Ascending aorta (tissue), 2 donors: Measurements from ENCODE around the gene DNAJB2. TPM values are rescaled to one million over a fixed set of nuclear protein-coding genes. Genes with fewer than 3 reads are reported as not detected.
A peak's percentile ranks its signal among the peaks of the same experiment; 100 is the strongest.

Source experiments
- DNase-seq, 2 donors: peaks; one replicate each; pipeline ENCODE4 v3.0.0-alpha.2; 2019; ENCODE audit warnings: low spot score in 2 of 2
- H3K27ac ChIP-seq, 2 donors: fragments of 200-600 bp; sonication (generic); one replicate each; pipeline ENCODE4 v1.5.1; 2016 to 2017; ENCODE audit warnings: mild to moderate bottlenecking in 1 of 2
- H3K27me3 ChIP-seq: fragments of 200-600 bp; sonication (generic); one replicate; pipeline ENCODE4 v1.5.1; 2017
- H3K36me3 ChIP-seq, 2 donors: fragments of 200-600 bp; sonication (generic); one replicate each; pipeline ENCODE4 v1.5.1; 2016
- H3K4me1 ChIP-seq, 2 donors: fragments of 200-600 bp; sonication (generic); one replicate each; pipeline ENCODE4 v1.5.1; 2016 to 2017; ENCODE audit warnings: mild to moderate bottlenecking in 1 of 2
- H3K4me3 ChIP-seq, 2 donors: fragments of 200-600 bp; sonication (generic); one replicate each; pipeline ENCODE4 v1.5.1; 2016 to 2017; ENCODE audit warnings: mild to moderate bottlenecking in 1 of 2
- H3K9me3 ChIP-seq, 2 donors: fragments of 200-600 bp; sonication (generic); one replicate each; pipeline ENCODE4 v1.5.1; 2016
- intact Hi-C: fragments of 100-400 bp; cut with DNase I; formaldehyde crosslinking; loops from one replicate; pipeline ENCODE4 v1.15.1; 2023
- total RNA-seq: library from RNA; depleted of rRNA; stranded (reverse); fragments of >200 nt; gene quantifications from one replicate; pipeline ENCODE4 v1.1.0, GENCODE V29; 2016
- TF ChIP-seq, protein P1 (sequence below), 3 experiments: fragments of 200-600 bp in 2 of 3; fragments of 450-650 bp in 1 of 3; sonication (generic) in 2 of 3; IDR thresholded peaks; one replicate each; pipeline ENCODE4 v1.5.1; 2016 to 2019; ENCODE audit warnings: antibody characterized with exemption in 3 of 3, mild to moderate bottlenecking in 1 of 3, moderate library complexity in 1 of 3

Gene DNAJB2
- total RNA-seq, 1 donor from 2014 or later: 51.0 TPM

DNA sequence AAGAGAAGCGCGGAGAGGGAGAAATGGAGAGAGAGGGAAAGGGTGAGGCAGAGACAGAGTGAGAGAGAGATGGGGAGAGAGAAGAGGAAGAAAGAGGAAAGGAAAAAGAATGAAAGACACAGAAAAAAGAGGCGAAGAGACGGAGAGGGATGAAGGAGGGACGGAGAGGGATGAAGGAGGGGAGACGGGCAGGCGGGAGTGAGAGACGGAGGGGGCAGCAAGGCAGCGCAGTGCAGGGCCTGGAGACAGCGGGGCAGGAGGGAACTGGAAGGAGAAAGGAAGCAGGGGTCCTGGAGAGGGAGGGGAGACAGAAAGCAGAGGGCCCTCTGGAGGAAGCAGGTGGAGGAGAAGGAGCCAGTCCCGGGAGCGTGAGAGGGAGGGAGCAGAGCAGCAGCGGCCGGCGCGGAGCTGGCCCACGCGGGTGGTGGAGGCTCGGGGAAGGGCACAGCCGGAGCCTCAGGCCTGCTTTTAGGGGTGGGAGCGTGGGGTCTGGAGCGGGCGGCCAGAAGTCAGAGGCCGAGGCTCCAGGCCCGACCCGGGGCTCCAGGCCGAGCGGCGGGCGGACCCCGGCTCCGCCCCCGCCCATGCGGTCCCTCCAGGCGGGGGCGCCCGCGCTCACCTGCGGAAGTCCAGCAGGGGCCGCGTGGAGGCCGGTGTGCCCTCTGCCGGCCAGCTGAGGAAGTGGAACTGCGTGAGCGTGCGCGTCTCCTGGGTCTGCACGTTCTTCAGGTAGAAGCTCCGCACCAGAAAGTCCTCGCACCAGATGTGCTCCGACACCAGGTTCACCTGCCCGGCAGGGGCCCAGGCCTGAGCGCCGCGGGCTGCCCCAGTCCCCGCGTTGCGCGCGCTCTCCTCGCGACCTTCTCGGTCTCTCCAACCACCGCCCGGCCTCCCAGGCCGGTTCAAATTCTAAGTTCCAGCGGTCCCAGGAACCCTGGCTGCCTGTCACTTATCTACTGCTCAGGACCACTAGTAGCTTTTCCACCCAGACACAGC is 15.5 kb downstream of the DNAJB2 start:
- Histone ChIP-seq H3K4me3 (peak overlapping the region; percentile 62 to 67), H3K36me3 (no peaks in the 10 kb centered on the region), H3K27ac (peak overlapping the region; percentile 83 to 86), H3K27me3 (no peaks in the 10 kb centered on the region), H3K4me1 (peaks cover 0 to 16% of the 10 kb centered on the region in 2 donors), H3K9me3 (no peaks in the 10 kb centered on the region)
- peak in 1 of 2 donors; percentile 91 for DNase-seq
- intact Hi-C loops: loop anchor here (1.0 to 10.0 kb wide), 8 partner anchors 15 to 240 kb away; partner anchors contain the start of genes ANKZF1, ATG9A, DNAJB2 and DNPEP
- TF ChIP-seq, protein P1, sequence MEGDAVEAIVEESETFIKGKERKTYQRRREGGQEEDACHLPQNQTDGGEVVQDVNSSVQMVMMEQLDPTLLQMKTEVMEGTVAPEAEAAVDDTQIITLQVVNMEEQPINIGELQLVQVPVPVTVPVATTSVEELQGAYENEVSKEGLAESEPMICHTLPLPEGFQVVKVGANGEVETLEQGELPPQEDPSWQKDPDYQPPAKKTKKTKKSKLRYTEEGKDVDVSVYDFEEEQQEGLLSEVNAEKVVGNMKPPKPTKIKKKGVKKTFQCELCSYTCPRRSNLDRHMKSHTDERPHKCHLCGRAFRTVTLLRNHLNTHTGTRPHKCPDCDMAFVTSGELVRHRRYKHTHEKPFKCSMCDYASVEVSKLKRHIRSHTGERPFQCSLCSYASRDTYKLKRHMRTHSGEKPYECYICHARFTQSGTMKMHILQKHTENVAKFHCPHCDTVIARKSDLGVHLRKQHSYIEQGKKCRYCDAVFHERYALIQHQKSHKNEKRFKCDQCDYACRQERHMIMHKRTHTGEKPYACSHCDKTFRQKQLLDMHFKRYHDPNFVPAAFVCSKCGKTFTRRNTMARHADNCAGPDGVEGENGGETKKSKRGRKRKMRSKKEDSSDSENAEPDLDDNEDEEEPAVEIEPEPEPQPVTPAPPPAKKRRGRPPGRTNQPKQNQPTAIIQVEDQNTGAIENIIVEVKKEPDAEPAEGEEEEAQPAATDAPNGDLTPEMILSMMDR (IDR thresholded peaks at IDR 0.05): peak; percentile 97 to 99 (median 98)

DNA sequence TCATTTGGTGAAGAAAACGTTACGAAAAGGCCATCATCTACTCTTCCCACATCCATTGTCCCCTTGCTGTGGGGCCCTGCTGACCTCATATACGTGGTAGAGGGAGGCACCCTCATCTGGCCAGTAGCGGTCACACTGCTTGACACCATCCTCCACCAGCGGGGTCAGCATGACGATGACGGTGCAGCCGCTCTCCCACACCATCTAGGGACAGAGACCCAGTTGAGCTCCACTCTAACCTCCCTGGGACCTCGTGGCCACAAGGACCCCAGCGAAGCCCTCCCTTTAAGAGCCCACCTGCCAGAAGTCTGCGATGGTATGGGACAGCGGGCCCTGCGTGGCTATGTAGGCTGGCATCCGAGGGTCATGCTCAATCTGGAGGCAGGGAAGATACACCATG is 17.0 kb downstream of the DNAJB2 start:
- Histone ChIP-seq H3K27ac (no peak overlapping the region), H3K4me1 (peaks cover 0 to 10% of the 10 kb centered on the region in 2 donors), H3K9me3 (no peaks in the 10 kb centered on the region), H3K27me3 (no peaks in the 10 kb centered on the region), H3K4me3 (no peak overlapping the region), H3K36me3 (no peaks in the 10 kb centered on the region)
- TF ChIP-seq, protein P1 (IDR thresholded peaks at IDR 0.05): no peak
- DNase-seq: no peak
- intact Hi-C loops: loop anchor here (5.0 to 10.0 kb wide), 2 partner anchors 239 kb away; no protein-coding TSS in a partner anchor

DNA sequence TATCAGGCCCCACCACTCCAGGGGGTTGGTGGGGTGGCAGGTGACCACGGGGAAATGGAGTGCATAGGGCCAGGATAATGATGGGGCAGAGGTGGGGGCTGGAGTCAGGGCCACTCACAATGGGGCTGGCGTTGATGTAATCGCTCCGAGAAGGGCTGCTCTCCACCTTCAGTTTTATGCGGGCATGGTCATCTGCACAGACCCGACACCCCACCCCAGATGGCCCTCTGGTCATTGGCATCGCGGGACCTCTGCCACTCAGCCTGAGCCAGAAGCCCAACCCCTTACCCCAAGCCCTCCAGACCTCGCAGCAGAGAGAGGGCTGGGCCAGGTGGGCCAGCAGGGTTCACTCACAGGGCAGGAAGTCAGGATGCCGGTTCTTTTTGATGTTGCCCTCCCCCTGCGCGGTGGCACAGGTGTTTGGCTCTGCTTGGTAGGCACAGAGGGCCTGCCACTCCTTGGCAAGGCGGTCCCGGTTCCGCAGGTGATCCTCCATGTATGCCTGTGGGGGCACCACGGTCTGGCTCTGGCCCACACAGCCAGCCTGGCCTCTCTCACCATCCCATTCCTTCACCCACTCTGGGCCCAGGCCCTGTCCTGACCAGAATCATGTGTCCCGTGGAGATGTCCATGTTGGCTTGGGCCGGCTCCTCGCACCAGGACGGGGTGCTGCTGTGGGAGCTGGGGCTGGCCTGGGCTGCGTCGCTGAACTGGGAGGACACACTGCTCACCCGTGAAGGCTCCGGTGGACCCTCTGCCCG is 17.6 kb downstream of the DNAJB2 start:
- no peaks in the 10 kb centered on the region for H3K9me3 ChIP-seq
- DNase-seq: no peak
- no peaks in the 10 kb centered on the region for H3K27me3 ChIP-seq
- no peak overlapping the region for H3K4me3 ChIP-seq
- no peaks in the 10 kb centered on the region for H3K36me3 ChIP-seq
- H3K27ac ChIP-seq: no peak overlapping the region
- intact Hi-C loops: loop anchor here (5.0 to 10.0 kb wide), 2 partner anchors 238 to 240 kb away; no protein-coding TSS in a partner anchor
- TF ChIP-seq, protein P1 (IDR thresholded peaks at IDR 0.05): no peak
- H3K4me1 ChIP-seq: peaks cover 0 to 10% of the 10 kb centered on the region in 2 donors

DNA sequence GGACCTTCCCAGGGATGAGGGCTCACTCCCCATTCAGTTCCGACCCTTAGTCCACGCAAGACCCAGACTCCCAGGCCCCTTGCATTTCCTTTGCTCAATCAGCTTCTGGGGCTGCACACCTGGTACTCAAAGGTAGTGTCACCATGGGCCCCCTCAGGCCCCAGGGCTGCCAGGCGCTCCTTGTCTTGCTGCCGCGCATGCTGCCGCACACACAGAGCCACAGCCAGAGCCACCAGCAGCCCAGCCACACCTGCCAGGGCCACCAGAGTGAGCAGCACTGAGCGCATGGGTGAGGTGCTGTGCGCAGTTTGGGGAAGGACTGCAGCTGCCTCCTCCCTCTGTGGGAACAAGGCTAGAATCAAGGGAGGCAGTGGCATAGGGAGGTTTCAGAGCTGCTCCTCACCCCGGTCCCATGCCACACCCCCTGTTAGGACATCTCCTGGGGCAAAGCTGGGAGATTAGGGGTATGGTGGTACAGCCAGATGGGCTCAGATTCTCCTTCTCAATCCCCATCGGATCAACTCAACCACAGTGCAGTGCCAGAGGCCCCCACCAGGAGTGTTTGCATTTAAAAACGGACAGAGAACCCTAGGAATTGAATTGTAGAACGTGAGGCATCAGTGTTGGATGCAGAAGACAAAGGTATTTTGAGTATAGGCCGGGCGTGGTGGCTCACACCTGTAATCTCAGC is 18.7 kb downstream of the DNAJB2 start:
- Histone ChIP-seq H3K27me3 (no peaks in the 10 kb centered on the region), H3K27ac (no peak overlapping the region), H3K9me3 (no peaks in the 10 kb centered on the region), H3K36me3 (no peaks in the 10 kb centered on the region), H3K4me3 (no peak overlapping the region), H3K4me1 (peaks cover 0 to 10% of the 10 kb centered on the region in 2 donors)
- intact Hi-C loops: loop anchor here (1.0 to 10.0 kb wide), 4 partner anchors 127 to 241 kb away; partner anchors contain the start of gene NHEJ1
- TF ChIP-seq, protein P1 (IDR thresholded peaks at IDR 0.05): no peak
- DNase-seq: no peak
